Measurements from ENCODE around the gene UBL4B. TPM values are rescaled to one million over a fixed set of nuclear protein-coding genes. Genes with fewer than 3 reads are reported as not detected.

The UBL4B gene
- total RNA-seq, 1 experiment from 2014 or later = 0.19 TPM

DNA sequence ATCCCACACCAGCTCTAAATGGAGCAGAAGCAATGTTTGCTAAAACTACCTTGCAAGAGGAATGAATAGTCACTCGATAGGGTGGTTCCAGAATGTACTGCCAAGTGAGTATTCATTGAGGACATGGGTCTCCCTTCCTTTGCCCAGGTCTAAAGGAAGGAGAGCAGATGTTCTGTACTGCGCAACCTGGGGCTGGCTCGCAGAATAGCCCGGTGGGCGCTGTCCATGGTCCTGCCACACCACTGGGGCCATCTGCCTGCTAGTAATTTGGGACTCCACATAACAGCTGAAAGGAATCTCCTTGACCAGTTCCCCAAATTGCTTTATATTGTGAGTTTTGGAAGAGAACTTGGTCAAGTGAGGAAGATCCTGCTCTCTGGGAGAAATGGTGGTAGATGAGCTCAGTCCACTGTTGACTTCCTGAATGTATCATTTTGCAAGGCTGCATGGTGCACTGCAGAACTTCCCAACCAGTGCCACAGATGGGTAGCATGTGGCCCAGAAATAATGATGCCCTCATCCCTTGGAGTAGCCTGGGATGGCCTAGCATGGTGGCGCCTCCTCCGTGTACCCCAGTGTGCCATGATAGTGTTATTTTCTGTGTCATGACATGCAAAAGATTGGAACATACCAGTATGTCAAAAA lies 43.8 kb downstream of the UBL4B start:
- H3K27me3 ChIP-seq (ENCODE audit: low read length) = no peaks in the 10 kb centered on the region
- peak; percentile 72 for DNase-seq
- H3K4me2 ChIP-seq (ENCODE audit: low read depth, low read length, poor library complexity, severe bottlenecking) = no peak overlapping the region

DNA sequence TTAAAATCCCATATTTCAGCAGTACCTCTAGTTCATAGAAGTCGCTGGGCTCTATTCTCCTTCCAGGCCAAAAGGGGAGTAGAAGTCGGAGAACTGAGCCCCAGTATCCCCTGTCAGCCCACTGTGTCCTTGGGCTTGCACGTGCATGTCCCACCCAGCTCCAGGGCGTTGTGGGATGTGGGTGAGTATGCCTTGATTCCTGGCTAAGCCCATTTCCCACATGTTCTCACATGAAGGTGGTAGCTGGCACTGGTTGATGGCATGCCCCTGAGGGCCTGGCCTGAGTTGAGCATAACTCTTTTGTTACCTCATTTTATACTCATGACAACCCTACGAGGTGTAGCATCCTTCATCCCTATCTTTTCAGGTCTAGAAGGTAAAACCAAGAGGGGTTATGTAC lies 46.0 kb downstream of the UBL4B start:
- no peaks in the 10 kb centered on the region for H3K36me3 ChIP-seq (ENCODE audit: insufficient read depth, low read length)
- H3K27me3 ChIP-seq (ENCODE audit: low read length) = no peaks in the 10 kb centered on the region
- H3K4me3 ChIP-seq (ENCODE audit: low read length) = no peak overlapping the region
- peaks cover 24% of the 10 kb centered on the region for H3K4me1 ChIP-seq (ENCODE audit: low read length)
- no peaks in the 10 kb centered on the region for H3K79me2 ChIP-seq (ENCODE audit: low read length)
- DNase-seq = no peak
- H3K4me2 ChIP-seq (ENCODE audit: low read depth, low read length, poor library complexity, severe bottlenecking) = no peak overlapping the region
- no peaks in the 10 kb centered on the region for H4K20me1 ChIP-seq (ENCODE audit: insufficient read depth, low read depth, low read length)
- no peak overlapping the region for H3K27ac ChIP-seq (ENCODE audit: low read length)
- no peak overlapping the region for H3K9ac ChIP-seq (ENCODE audit: low read length)
- no peaks in the 10 kb centered on the region for H3K9me2 ChIP-seq (replicated peaks; ENCODE audit: insufficient read depth, low read length)
- no peak overlapping the region for H2AFZ ChIP-seq (ENCODE audit: low read length)
- no peaks in the 10 kb centered on the region for H3K9me3 ChIP-seq (ENCODE audit: low read length)

More for the DNA sequence above, 43.8 kb downstream of the UBL4B start:
- no peak overlapping the region for H3K9ac ChIP-seq (ENCODE audit: low read length)
- no peak overlapping the region for H2AFZ ChIP-seq (ENCODE audit: low read length)
- no peaks in the 10 kb centered on the region for H3K79me2 ChIP-seq (ENCODE audit: low read length)
- no peaks in the 10 kb centered on the region for H3K36me3 ChIP-seq (ENCODE audit: insufficient read depth, low read length)
- H3K4me1 ChIP-seq (ENCODE audit: low read length) = peaks cover 39% of the 10 kb centered on the region
- H3K9me2 ChIP-seq (replicated peaks; ENCODE audit: insufficient read depth, low read length) = no peaks in the 10 kb centered on the region
- H3K27ac ChIP-seq (ENCODE audit: low read length) = no peak overlapping the region
- no peaks in the 10 kb centered on the region for H3K9me3 ChIP-seq (ENCODE audit: low read length)
- no peaks in the 10 kb centered on the region for H4K20me1 ChIP-seq (ENCODE audit: insufficient read depth, low read depth, low read length)
- no peak overlapping the region for H3K4me3 ChIP-seq (ENCODE audit: low read length)

DNA sequence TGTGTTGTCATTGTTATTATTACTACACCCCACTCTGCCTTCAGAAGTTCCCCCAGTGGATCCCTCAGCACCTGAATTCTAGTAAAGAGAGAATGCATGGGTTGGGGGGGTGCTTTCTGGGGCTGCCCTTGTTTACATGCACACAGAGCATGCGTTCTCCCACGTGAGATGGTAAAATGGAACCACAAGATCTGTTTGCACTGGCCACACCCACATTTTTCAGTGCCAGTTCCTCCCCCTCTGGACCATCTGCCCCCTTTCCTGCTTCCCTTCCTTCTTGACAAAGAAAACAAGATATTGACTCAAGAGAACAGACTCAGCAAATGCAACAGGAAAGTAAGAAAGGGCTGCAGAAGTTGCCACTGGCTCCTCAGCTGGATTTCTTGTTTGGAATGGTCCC lies 46.9 kb downstream of the UBL4B start:
- H2AFZ ChIP-seq (ENCODE audit: low read length) = no peak overlapping the region

DNA sequence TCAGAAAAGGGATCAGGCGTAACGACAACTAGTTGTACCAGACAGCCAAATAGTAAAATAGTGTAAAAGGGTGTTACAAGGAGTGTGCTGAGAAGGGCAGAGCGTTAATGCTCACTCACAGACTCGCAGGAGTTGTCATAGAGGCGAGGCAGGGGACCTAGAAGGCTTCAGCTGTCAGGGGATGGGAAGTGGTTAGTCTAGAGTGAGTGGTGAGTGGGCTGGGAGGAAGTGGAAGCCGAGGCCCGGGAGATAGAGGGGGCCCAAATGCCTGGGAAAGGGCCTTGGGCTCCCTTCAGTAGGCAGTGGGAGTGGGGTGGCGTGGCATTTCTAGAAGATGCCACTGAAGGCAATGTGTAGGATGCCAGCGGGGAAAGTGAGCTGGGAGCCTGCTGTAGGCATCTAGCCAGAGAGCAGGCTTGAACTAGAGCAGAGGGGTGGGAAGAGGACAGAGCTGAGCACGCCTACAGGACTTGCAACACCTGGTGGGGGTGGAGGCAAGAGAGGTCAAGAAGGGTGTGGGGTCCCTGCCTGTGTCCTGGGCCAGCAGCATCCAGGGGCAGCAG lies 48.4 kb downstream of the UBL4B start:
- no peaks in the 10 kb centered on the region for H3K27me3 ChIP-seq (ENCODE audit: low read length)
- H3K4me2 ChIP-seq (ENCODE audit: low read depth, low read length, poor library complexity, severe bottlenecking) = no peak overlapping the region
- H3K27ac ChIP-seq (ENCODE audit: low read length) = no peak overlapping the region
- H4K20me1 ChIP-seq (ENCODE audit: insufficient read depth, low read depth, low read length) = no peaks in the 10 kb centered on the region
- no peak overlapping the region for H3K9ac ChIP-seq (ENCODE audit: low read length)
- no peaks in the 10 kb centered on the region for H3K9me3 ChIP-seq (ENCODE audit: low read length)
- no peak overlapping the region for H3K4me3 ChIP-seq (ENCODE audit: low read length)
- H3K9me2 ChIP-seq (replicated peaks; ENCODE audit: insufficient read depth, low read length) = no peaks in the 10 kb centered on the region
- H3K4me1 ChIP-seq (ENCODE audit: low read length) = peaks cover 8% of the 10 kb centered on the region; the same call in 1 of the 2 replicates
- no peaks in the 10 kb centered on the region for H3K79me2 ChIP-seq (ENCODE audit: low read length)
- no peaks in the 10 kb centered on the region for H3K36me3 ChIP-seq (ENCODE audit: insufficient read depth, low read length)
- H2AFZ ChIP-seq (ENCODE audit: low read length) = no peak overlapping the region
- no peak for DNase-seq

More for the DNA sequence above, 46.9 kb downstream of the UBL4B start:
- Histone ChIP-seq H3K27ac (ENCODE audit: low read length) (no peak overlapping the region), H3K9me2 (replicated peaks; ENCODE audit: insufficient read depth, low read length) (no peaks in the 10 kb centered on the region), H3K4me3 (ENCODE audit: low read length) (no peak overlapping the region), H3K27me3 (ENCODE audit: low read length) (no peaks in the 10 kb centered on the region), H3K79me2 (ENCODE audit: low read length) (no peaks in the 10 kb centered on the region), H3K9ac (ENCODE audit: low read length) (no peak overlapping the region), H3K36me3 (ENCODE audit: insufficient read depth, low read length) (no peaks in the 10 kb centered on the region), H3K4me2 (ENCODE audit: low read depth, low read length, poor library complexity, severe bottlenecking) (no peak overlapping the region), H4K20me1 (ENCODE audit: insufficient read depth, low read depth, low read length) (no peaks in the 10 kb centered on the region), H3K9me3 (ENCODE audit: low read length) (no peaks in the 10 kb centered on the region), H3K4me1 (ENCODE audit: low read length) (peaks cover 15% of the 10 kb centered on the region)
- no peak for DNase-seq

DNA sequence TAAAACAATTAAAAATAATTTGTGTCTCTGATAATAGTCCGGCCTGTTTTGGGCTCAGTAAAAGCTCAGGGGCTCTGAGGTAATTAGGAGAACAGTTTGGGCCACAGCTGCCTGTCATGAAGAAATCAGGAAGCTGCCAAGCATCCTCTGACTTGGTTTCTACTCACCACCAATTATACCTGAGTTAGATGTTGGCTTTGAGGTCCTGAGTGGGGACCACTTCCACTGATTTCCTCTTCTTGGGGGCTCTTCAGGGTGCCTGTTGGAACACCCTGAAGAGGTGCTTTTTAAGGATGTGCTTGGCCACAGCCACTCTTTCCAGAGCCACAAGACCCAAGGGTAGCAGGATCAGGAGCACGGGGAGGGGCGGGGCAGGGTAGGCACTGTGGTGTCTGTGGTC lies 48.9 kb downstream of the UBL4B start:
- Histone ChIP-seq H3K4me1 (ENCODE audit: low read length) (peaks cover 8% of the 10 kb centered on the region; the same call in 1 of the 2 replicates), H3K27ac (ENCODE audit: low read length) (no peak overlapping the region), H3K9ac (ENCODE audit: low read length) (no peak overlapping the region), H3K9me3 (ENCODE audit: low read length) (no peaks in the 10 kb centered on the region), H2AFZ (ENCODE audit: low read length) (no peak overlapping the region), H4K20me1 (ENCODE audit: insufficient read depth, low read depth, low read length) (no peaks in the 10 kb centered on the region), H3K79me2 (ENCODE audit: low read length) (no peaks in the 10 kb centered on the region), H3K9me2 (replicated peaks; ENCODE audit: insufficient read depth, low read length) (no peaks in the 10 kb centered on the region), H3K27me3 (ENCODE audit: low read length) (no peaks in the 10 kb centered on the region), H3K4me3 (ENCODE audit: low read length) (no peak overlapping the region), H3K36me3 (ENCODE audit: insufficient read depth, low read length) (no peaks in the 10 kb centered on the region), H3K4me2 (ENCODE audit: low read depth, low read length, poor library complexity, severe bottlenecking) (no peak overlapping the region)
- no peak for DNase-seq

DNA sequence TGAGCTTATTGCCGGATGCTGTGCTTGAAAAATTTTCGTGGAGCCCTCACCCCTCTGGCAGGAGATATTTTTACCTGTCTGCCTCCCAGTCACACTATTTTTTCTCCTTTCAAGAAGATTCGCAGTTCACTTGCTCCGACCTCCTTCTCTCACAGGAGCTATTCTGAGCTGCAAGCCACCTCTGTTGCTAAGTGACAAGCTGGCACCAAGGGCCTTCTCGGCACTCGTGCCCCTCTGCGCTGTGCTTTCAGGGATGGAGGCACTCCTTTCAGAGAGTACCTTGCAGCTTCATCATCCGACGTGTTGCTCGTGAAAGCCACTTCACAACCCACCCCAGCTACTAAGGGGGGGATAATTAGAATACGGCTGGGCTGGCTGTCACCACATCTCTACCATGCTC lies 49.6 kb downstream of the UBL4B start:
- Histone ChIP-seq H2AFZ (ENCODE audit: low read length) (no peak overlapping the region), H4K20me1 (ENCODE audit: insufficient read depth, low read depth, low read length) (no peaks in the 10 kb centered on the region), H3K27me3 (ENCODE audit: low read length) (no peaks in the 10 kb centered on the region), H3K9me2 (replicated peaks; ENCODE audit: insufficient read depth, low read length) (no peaks in the 10 kb centered on the region), H3K79me2 (ENCODE audit: low read length) (no peaks in the 10 kb centered on the region), H3K4me2 (ENCODE audit: low read depth, low read length, poor library complexity, severe bottlenecking) (no peak overlapping the region), H3K36me3 (ENCODE audit: insufficient read depth, low read length) (no peaks in the 10 kb centered on the region), H3K4me3 (ENCODE audit: low read length) (no peak overlapping the region), H3K27ac (ENCODE audit: low read length) (no peak overlapping the region), H3K9me3 (ENCODE audit: low read length) (no peaks in the 10 kb centered on the region), H3K4me1 (ENCODE audit: low read length) (peaks cover 8% of the 10 kb centered on the region; the same call in 1 of the 2 replicates), H3K9ac (ENCODE audit: low read length) (no peak overlapping the region)
- no peak for DNase-seq

Other genes starting within 250 kb of the UBL4B start
- 0.07 and 0.29 TPM in 2 replicates for gene CSF1, start 201.6 kb upstream of the UBL4B start, total RNA-seq (2014; rRNA removed; shearing (Covaris generic); ENCODE audit: low replicate concordance)
- 29.5 and 34.0 TPM in 2 replicates for gene AHCYL1, start 127.7 kb upstream of the UBL4B start, total RNA-seq (2014; rRNA removed; shearing (Covaris generic); ENCODE audit: low replicate concordance)
- gene STRIP1, start 77.8 kb upstream of the UBL4B start, total RNA-seq (2014; rRNA removed; shearing (Covaris generic); ENCODE audit: low replicate concordance) = 35.3 and 53.8 TPM in 2 replicates
- not detected in 2 replicates for gene ALX3, start 41.8 kb upstream of the UBL4B start, total RNA-seq (2014; rRNA removed; shearing (Covaris generic); ENCODE audit: low replicate concordance)
- gene SLC6A17, start 38.1 kb downstream of the UBL4B start, total RNA-seq (2014; rRNA removed; shearing (Covaris generic); ENCODE audit: low replicate concordance) = not detected in 2 replicates
- gene KCNC4, start 97.9 kb downstream of the UBL4B start, total RNA-seq (2014; rRNA removed; shearing (Covaris generic); ENCODE audit: low replicate concordance) = 1.5 and 1.6 TPM in 2 replicates
- 101 and 150 TPM in 2 replicates for gene RBM15, start 226.9 kb downstream of the UBL4B start, total RNA-seq (2014; rRNA removed; shearing (Covaris generic); ENCODE audit: low replicate concordance)